Measurements from ENCODE around the gene HECTD4. TPM values are rescaled to one million over a fixed set of nuclear protein-coding genes. Genes with fewer than 3 reads are reported as not detected.

Gene HECTD4
- total and polyA plus RNA-seq, 4 experiments from 2014 or later = 0.75 to 61.3 (median 29.3) TPM

- intact Hi-C loops (cut with micrococcal nuclease) = no loop called here
- Histone ChIP-seq H3K4me1 (ENCODE audit: insufficient read depth, low read length) (no peaks in the 10 kb centered on the region), H3K27ac (ENCODE audit: low read depth, low read length) (no peak overlapping the region), H3K4me3 (ENCODE audit: low read length in 2 of 2) (no peak overlapping the region), H3K27me3 (ENCODE audit: insufficient read depth, low read length) (no peaks in the 10 kb centered on the region), H3K36me3 (ENCODE audit: insufficient read depth, low read length) (peaks cover 4% of the 10 kb centered on the region), H3K9me3 (ENCODE audit: control insufficient read depth in 1 of 2, low read length in 2 of 2) (no peaks in the 10 kb centered on the region)
- no peak for DNase-seq
- POLR2A ChIA-PET (ENCODE audit: partially characterized antibody) = no interaction called here
- CTCF ChIA-PET (ENCODE audit: partially characterized antibody) = interaction anchor here (1.3 kb wide), 1 partner anchor 20 kb away, joined by 4 read pairs; no protein-coding TSS in a partner anchor
- H3K27ac Mint-ChIP-seq = peak overlapping the region in 1 of 7 donors; percentile 11
- H3K4me1 Mint-ChIP-seq = no peaks in the 10 kb centered on the region
- no peaks in the 10 kb centered on the region for H3K27me3 Mint-ChIP-seq
- H3K9me3 Mint-ChIP-seq = no peaks in the 10 kb centered on the region
- no peak overlapping the region for H3K4me3 Mint-ChIP-seq
- peaks cover 34 to 38% of the 10 kb centered on the region in 2 donors for H3K36me3 Mint-ChIP-seq
Measured at GRCh38 chr12:112218150-112218549, 164.1 kb downstream of the HECTD4 start.

GRCh38 chr12:112217647-112218046 lies 164.6 kb downstream of the HECTD4 start:
- intact Hi-C loops (cut with micrococcal nuclease) = no loop called here
- Histone ChIP-seq H3K4me3 (ENCODE audit: low read length in 2 of 2) (no peak overlapping the region), H3K36me3 (ENCODE audit: insufficient read depth, low read length) (peaks cover 4% of the 10 kb centered on the region), H3K4me1 (ENCODE audit: insufficient read depth, low read length) (no peaks in the 10 kb centered on the region), H3K27me3 (ENCODE audit: insufficient read depth, low read length) (no peaks in the 10 kb centered on the region), H3K27ac (ENCODE audit: low read depth, low read length) (no peak overlapping the region), H3K9me3 (ENCODE audit: control insufficient read depth in 1 of 2, low read length in 2 of 2) (no peaks in the 10 kb centered on the region)
- CTCF ChIA-PET (ENCODE audit: partially characterized antibody) = interaction anchor here (1.3 kb wide), 1 partner anchor 20 kb away, joined by 4 read pairs; no protein-coding TSS in a partner anchor
- no peaks in the 10 kb centered on the region for H3K27me3 Mint-ChIP-seq
- no peaks in the 10 kb centered on the region for H3K4me1 Mint-ChIP-seq
- POLR2A ChIA-PET (ENCODE audit: partially characterized antibody) = no interaction called here
- H3K4me3 Mint-ChIP-seq = no peak overlapping the region
- DNase-seq = no peak
- H3K36me3 Mint-ChIP-seq = peaks cover 32 to 34% of the 10 kb centered on the region in 2 donors
- H3K27ac Mint-ChIP-seq = no peak overlapping the region
- no peaks in the 10 kb centered on the region for H3K9me3 Mint-ChIP-seq

GRCh38 chr12:112216223-112216622 lies 166.0 kb downstream of the HECTD4 start:
- intact Hi-C loops (cut with micrococcal nuclease) = no loop called here
- no peaks in the 10 kb centered on the region for H3K9me3 ChIP-seq (ENCODE audit: control insufficient read depth in 1 of 2, low read length in 2 of 2)
- no peak overlapping the region for H3K27ac ChIP-seq (ENCODE audit: low read depth, low read length)
- Mint-ChIP-seq H3K36me3 (peaks cover 45 to 46% of the 10 kb centered on the region in 2 donors), H3K27ac (no peak overlapping the region), H3K4me1 (no peaks in the 10 kb centered on the region), H3K27me3 (no peaks in the 10 kb centered on the region), H3K4me3 (no peak overlapping the region), H3K9me3 (no peaks in the 10 kb centered on the region)
- H3K27me3 ChIP-seq (ENCODE audit: insufficient read depth, low read length) = no peaks in the 10 kb centered on the region
- H3K4me3 ChIP-seq (ENCODE audit: low read length in 2 of 2) = no peak overlapping the region
- H3K36me3 ChIP-seq (ENCODE audit: insufficient read depth, low read length) = peaks cover 15% of the 10 kb centered on the region
- POLR2A ChIA-PET (ENCODE audit: partially characterized antibody) = no interaction called here
- CTCF ChIA-PET (ENCODE audit: partially characterized antibody) = no interaction called here
- DNase-seq = no peak
- no peaks in the 10 kb centered on the region for H3K4me1 ChIP-seq (ENCODE audit: insufficient read depth, low read length)

- H3K9me3 Mint-ChIP-seq = no peaks in the 10 kb centered on the region
- Histone ChIP-seq H3K4me1 (ENCODE audit: insufficient read depth, low read length) (no peaks in the 10 kb centered on the region), H3K4me3 (ENCODE audit: low read length in 2 of 2) (no peak overlapping the region), H3K27ac (ENCODE audit: low read depth, low read length) (no peak overlapping the region), H3K9me3 (ENCODE audit: control insufficient read depth in 1 of 2, low read length in 2 of 2) (no peaks in the 10 kb centered on the region), H3K36me3 (ENCODE audit: insufficient read depth, low read length) (peaks cover 26% of the 10 kb centered on the region), H3K27me3 (ENCODE audit: insufficient read depth, low read length) (no peaks in the 10 kb centered on the region)
- H3K27ac Mint-ChIP-seq = no peak overlapping the region
- H3K4me3 Mint-ChIP-seq = no peak overlapping the region
- no peaks in the 10 kb centered on the region for H3K27me3 Mint-ChIP-seq
- ChIA-PET POLR2A (ENCODE audit: partially characterized antibody) (no interaction called here), CTCF (ENCODE audit: partially characterized antibody) (no interaction called here)
- peaks cover 57 to 64% of the 10 kb centered on the region in 2 donors for H3K36me3 Mint-ChIP-seq
- intact Hi-C loops (cut with micrococcal nuclease) = no loop called here
- no peaks in the 10 kb centered on the region for H3K4me1 Mint-ChIP-seq
- no peak for DNase-seq
Measured at GRCh38 chr12:112214064-112214463, 168.2 kb downstream of the HECTD4 start.

GRCh38 chr12:112208301-112208910 lies 173.8 kb downstream of the HECTD4 start:
- POLR2A ChIA-PET (ENCODE audit: partially characterized antibody) = no interaction called here
- Histone ChIP-seq H3K27ac (ENCODE audit: low read depth, low read length) (no peak overlapping the region), H3K4me3 (ENCODE audit: low read length in 2 of 2) (no peak overlapping the region), H3K27me3 (ENCODE audit: insufficient read depth, low read length) (no peaks in the 10 kb centered on the region), H3K9me3 (ENCODE audit: control insufficient read depth in 1 of 2, low read length in 2 of 2) (no peaks in the 10 kb centered on the region), H3K4me1 (ENCODE audit: insufficient read depth, low read length) (no peaks in the 10 kb centered on the region), H3K36me3 (ENCODE audit: insufficient read depth, low read length) (peaks cover 46% of the 10 kb centered on the region)
- Mint-ChIP-seq H3K27ac (peak overlapping the region in 1 of 7 donors; percentile 44), H3K27me3 (no peaks in the 10 kb centered on the region), H3K4me1 (no peaks in the 10 kb centered on the region), H3K9me3 (no peaks in the 10 kb centered on the region), H3K4me3 (no peak overlapping the region), H3K36me3 (peaks cover 54 to 71% of the 10 kb centered on the region in 2 donors)
- DNase-seq = no peak
- intact Hi-C loops (cut with micrococcal nuclease) = no loop called here
- CTCF ChIA-PET (ENCODE audit: partially characterized antibody) = interaction anchor here (2.4 kb wide), 1 partner anchor 10 kb away, joined by 14 read pairs; no protein-coding TSS in a partner anchor

- Mint-ChIP-seq H3K4me1 (no peaks in the 10 kb centered on the region), H3K9me3 (no peaks in the 10 kb centered on the region), H3K4me3 (no peak overlapping the region), H3K27ac (peak overlapping the region in 3 of 7 donors; percentile 27 to 64 (median 53)), H3K27me3 (no peaks in the 10 kb centered on the region), H3K36me3 (peaks cover 58 to 79% of the 10 kb centered on the region in 2 donors)
- Histone ChIP-seq H3K4me1 (ENCODE audit: insufficient read depth, low read length) (no peaks in the 10 kb centered on the region), H3K4me3 (ENCODE audit: low read length in 2 of 2) (no peak overlapping the region), H3K27me3 (ENCODE audit: insufficient read depth, low read length) (no peaks in the 10 kb centered on the region), H3K27ac (ENCODE audit: low read depth, low read length) (no peak overlapping the region), H3K9me3 (ENCODE audit: control insufficient read depth in 1 of 2, low read length in 2 of 2) (no peaks in the 10 kb centered on the region), H3K36me3 (ENCODE audit: insufficient read depth, low read length) (peaks cover 50% of the 10 kb centered on the region)
- ChIA-PET POLR2A (ENCODE audit: partially characterized antibody) (no interaction called here), CTCF (ENCODE audit: partially characterized antibody) (interaction anchor here (2.4 kb wide), 1 partner anchor 9 kb away, joined by 14 read pairs; no protein-coding TSS in a partner anchor)
- intact Hi-C loops (cut with micrococcal nuclease) = no loop called here
- DNase-seq = no peak
Measured at GRCh38 chr12:112207397-112207924, 174.8 kb downstream of the HECTD4 start.

GRCh38 chr12:112206944-112207343 lies 175.3 kb downstream of the HECTD4 start:
- no peak overlapping the region for H3K4me3 ChIP-seq (ENCODE audit: low read length in 2 of 2)
- no peaks in the 10 kb centered on the region for H3K9me3 ChIP-seq (ENCODE audit: control insufficient read depth in 1 of 2, low read length in 2 of 2)
- Mint-ChIP-seq H3K36me3 (peaks cover 53 to 76% of the 10 kb centered on the region in 2 donors), H3K4me1 (no peaks in the 10 kb centered on the region), H3K4me3 (no peak overlapping the region), H3K9me3 (no peaks in the 10 kb centered on the region), H3K27ac (peak overlapping the region in 1 of 7 donors; percentile 12), H3K27me3 (no peaks in the 10 kb centered on the region)
- intact Hi-C loops (cut with micrococcal nuclease) = no loop called here
- no peaks in the 10 kb centered on the region for H3K4me1 ChIP-seq (ENCODE audit: insufficient read depth, low read length)
- no peaks in the 10 kb centered on the region for H3K27me3 ChIP-seq (ENCODE audit: insufficient read depth, low read length)
- H3K27ac ChIP-seq (ENCODE audit: low read depth, low read length) = no peak overlapping the region
- POLR2A ChIA-PET (ENCODE audit: partially characterized antibody) = no interaction called here
- peaks cover 45% of the 10 kb centered on the region for H3K36me3 ChIP-seq (ENCODE audit: insufficient read depth, low read length)
- CTCF ChIA-PET (ENCODE audit: partially characterized antibody) = interaction anchor here (2.4 kb wide), 1 partner anchor 8 kb away, joined by 14 read pairs; no protein-coding TSS in a partner anchor
- no peak for DNase-seq

All from CD4-positive, alpha-beta memory T cell (primary cell).